ENCODE data around the gene SFT2D1.

The SFT2D1 gene

GRCh38 chr6:166305562-166306117 lies 36.7 kb downstream of the SFT2D1 start:
- no peak for DNase-seq

GRCh38 chr6:166304106-166304505 lies 38.2 kb downstream of the SFT2D1 start:
- no peak for DNase-seq

GRCh38 chr6:166301611-166302529 lies 40.5 kb downstream of the SFT2D1 start:
- DNase-seq, result no peak

GRCh38 chr6:166300357-166300987 lies 41.9 kb downstream of the SFT2D1 start:
- DNase-seq, result no peak

GRCh38 chr6:166297606-166298005 lies 44.7 kb downstream of the SFT2D1 start:
- DNase-seq, result no peak

GRCh38 chr6:166296035-166296883 lies 46.1 kb downstream of the SFT2D1 start:
- DNase-seq, result no peak

- DNase-seq, result no peak
Observed at GRCh38 chr6:166293731-166294584, 48.4 kb downstream of the SFT2D1 start.

GRCh38 chr6:166289207-166290060 lies 52.9 kb downstream of the SFT2D1 start:
- DNase-seq, result no peak

- no peak for DNase-seq
Observed at GRCh38 chr6:166286839-166287271, 55.5 kb downstream of the SFT2D1 start.

- no peak for DNase-seq
Observed at GRCh38 chr6:166285233-166285632, 57.1 kb downstream of the SFT2D1 start.

- no peak for DNase-seq
Observed at GRCh38 chr6:166284640-166285039, 57.7 kb downstream of the SFT2D1 start.

- DNase-seq, result no peak
Observed at GRCh38 chr6:166282394-166283032, 59.8 kb downstream of the SFT2D1 start.

- DNase-seq, result no peak
Observed at GRCh38 chr6:166281104-166281503, 61.2 kb downstream of the SFT2D1 start.

- no peak for DNase-seq
Observed at GRCh38 chr6:166279393-166279679, 63.0 kb downstream of the SFT2D1 start.

- DNase-seq, result no peak
Observed at GRCh38 chr6:166278579-166279392, 63.6 kb downstream of the SFT2D1 start.

GRCh38 chr6:166277892-166278578 lies 64.3 kb downstream of the SFT2D1 start:
- DNase-seq, result no peak

- DNase-seq, result no peak
Observed at GRCh38 chr6:166277018-166277417, 65.3 kb downstream of the SFT2D1 start.

- DNase-seq, result peak; percentile 94
Observed at GRCh38 chr6:166275714-166276166, 66.6 kb downstream of the SFT2D1 start.
